Purkinje cell (primary cell): ENCODE results near the gene OR2Z1. TPM values are rescaled to one million over a fixed set of nuclear protein-coding genes. Genes with fewer than 3 reads are reported as not detected.

Experiments used
- polyA plus RNA-seq: library from polyadenylated mRNA; unstranded; fragments of >200 nt; fragmentation: Nextera tagmentation; gene quantifications from 2 replicates; pipeline ENCODE4 v1.2.1, GENCODE V29; 2014

The OR2Z1 gene, protein sequence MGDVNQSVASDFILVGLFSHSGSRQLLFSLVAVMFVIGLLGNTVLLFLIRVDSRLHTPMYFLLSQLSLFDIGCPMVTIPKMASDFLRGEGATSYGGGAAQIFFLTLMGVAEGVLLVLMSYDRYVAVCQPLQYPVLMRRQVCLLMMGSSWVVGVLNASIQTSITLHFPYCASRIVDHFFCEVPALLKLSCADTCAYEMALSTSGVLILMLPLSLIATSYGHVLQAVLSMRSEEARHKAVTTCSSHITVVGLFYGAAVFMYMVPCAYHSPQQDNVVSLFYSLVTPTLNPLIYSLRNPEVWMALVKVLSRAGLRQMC
- not detected in 2 replicates for polyA plus RNA-seq

DNA sequence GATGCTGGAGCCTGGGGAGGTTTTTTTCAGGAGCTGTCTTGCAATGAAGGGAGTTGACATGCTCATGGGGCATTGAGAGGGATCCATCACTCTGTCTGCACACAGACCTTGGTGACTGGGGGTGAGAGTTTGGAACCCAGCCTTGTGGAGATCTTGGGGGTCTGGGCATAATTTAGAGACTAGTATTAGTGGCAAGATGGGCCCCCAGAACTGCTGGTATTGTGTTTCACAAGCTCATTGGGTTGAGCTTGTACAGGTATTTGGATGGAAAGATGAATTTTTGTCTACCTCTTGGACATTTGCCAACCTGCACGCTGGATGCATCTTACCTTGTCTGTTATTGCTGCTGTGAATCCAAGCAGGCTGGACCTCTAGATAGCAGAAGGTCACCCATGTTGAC lies at the start of gene OR2Z1:
Gene OR2Z1 (plus strand): TSS at position 301 of the 400 bp plus-strand sequence. CDS start 9,395 bp downstream, outside the sequence.

GRCh38 chr19:8698433-8699063 lies 22.9 kb upstream of the OR2Z1 start, which contains the start of gene ACTL9:
Gene ACTL9 (minus strand): TSS chr19:8698795. CDS start chr19:8698701, 94 bp downstream.

Other genes with a start within 250 kb of the OR2Z1 start
- gene PRAM1, start 219.0 kb upstream of the OR2Z1 start, polyA plus RNA-seq, result not detected in 2 replicates
- 0.31 TPM in 1 of 2 replicates, not detected in the other for gene ZNF414, start 207.5 kb upstream of the OR2Z1 start, polyA plus RNA-seq
- gene MYO1F, start 144.2 kb upstream of the OR2Z1 start, polyA plus RNA-seq, result 0.29 and 1.5 TPM in 2 replicates
- 0.17 TPM in 1 of 2 replicates, not detected in the other for gene ADAMTS10, start 110.9 kb upstream of the OR2Z1 start, polyA plus RNA-seq
- not detected in 2 replicates for gene NFILZ, start 91.0 kb upstream of the OR2Z1 start, polyA plus RNA-seq
- not detected in 2 replicates for gene ACTL9, start 22.8 kb upstream of the OR2Z1 start, polyA plus RNA-seq
- gene ZNF558, start 110.7 kb downstream of the OR2Z1 start, polyA plus RNA-seq, result 2.1 and 5.8 TPM in 2 replicates
- gene MBD3L1, start 110.7 kb downstream of the OR2Z1 start, polyA plus RNA-seq, result not detected in 2 replicates